AG04450 (cell line): Measurements from ENCODE around the gene FAAP20. TPM values are rescaled to one million over a fixed set of nuclear protein-coding genes. Genes with fewer than 3 reads are reported as not detected.

Experiments used
- CTCF ChIA-PET: fragments of 300-600, 350-600 bp; formaldehyde crosslinking; extraction: SDS; loops from one replicate; lab custom pipeline; 2022; ENCODE audit warnings: antibody characterized with exemption, inconsistent platforms; lab: Charles Lee
- POLR2A ChIA-PET: fragments of 350-600 bp; formaldehyde crosslinking; extraction: SDS; loops from one replicate; lab custom pipeline; 2021; ENCODE audit warnings: antibody characterized with exemption, inconsistent platforms; lab: Yijun Ruan, JAX
- DNase-seq: peaks from one replicate; pipeline ENCODE4 v3.0.0-alpha.2; 2011; ENCODE audit warnings: low read depth, low spot score
- H3K27ac ChIP-seq: one replicate; pipeline ENCODE4 v1.5.1; 2012; ENCODE audit warnings: low read depth, low read length, control low read depth
- H3K27me3 ChIP-seq: one replicate; pipeline ENCODE4 v1.6.0; 2012; ENCODE audit warnings: low read length; ENCODE audit not compliant: control insufficient read depth, insufficient read depth
- H3K4me3 ChIP-seq: 2 replicates; pipeline ENCODE4 v1.5.1; 2011; ENCODE audit warnings: mild to moderate bottlenecking, low read depth, low read length, control low read depth
- H3K9me3 ChIP-seq: 2 replicates; pipeline ENCODE4 v1.5.1; 2012; ENCODE audit warnings: low read length; ENCODE audit not compliant: control insufficient read depth, insufficient read depth
- polyA plus RNA-seq: library from polyadenylated mRNA; depleted of rRNA; stranded (reverse); fragments of >200 nt; gene quantifications from 2 replicates; pipeline ENCODE4 v1.2.3, GENCODE V29; 2011; rRNA removed
- TF ChIP-seq, protein P1 (sequence below): IDR thresholded peaks from 2 replicates; pipeline ENCODE4 v1.5.1; 2011; ENCODE audit warnings: low read depth, low read length, control low read depth, inconsistent platforms

The FAAP20 gene
- polyA plus RNA-seq, 1 experiment: 9.7 TPM

DNA sequence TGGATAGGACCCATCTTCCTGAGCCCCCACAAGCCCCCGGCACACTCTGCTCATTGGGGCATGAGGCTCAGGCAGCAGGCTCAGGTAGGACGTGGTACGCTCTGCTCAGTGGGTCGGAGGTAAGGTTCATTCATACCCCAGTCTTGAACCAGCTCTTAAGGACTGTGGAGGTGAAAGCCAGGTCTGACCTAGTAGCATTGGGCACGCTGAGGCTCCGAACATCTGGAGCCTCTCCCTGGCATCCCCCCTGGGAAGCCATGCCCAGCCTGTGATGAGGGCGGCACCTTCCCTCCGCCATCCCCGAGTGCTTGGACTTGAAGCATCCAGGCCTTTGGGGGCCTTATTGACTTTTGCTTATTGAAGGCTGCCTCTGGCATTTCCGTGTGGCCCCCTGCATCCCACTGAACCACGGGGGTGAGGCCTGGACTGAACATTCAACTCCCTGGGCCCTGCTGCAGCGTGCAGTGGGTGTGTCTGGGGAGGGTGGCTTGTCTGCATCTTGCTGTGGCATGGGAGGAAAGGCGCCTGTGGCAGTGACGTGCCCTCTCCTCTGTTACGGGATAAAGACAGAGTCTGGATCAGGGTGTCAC lies 50.0 kb downstream of the FAAP20 start:
- TF ChIP-seq, protein P1, sequence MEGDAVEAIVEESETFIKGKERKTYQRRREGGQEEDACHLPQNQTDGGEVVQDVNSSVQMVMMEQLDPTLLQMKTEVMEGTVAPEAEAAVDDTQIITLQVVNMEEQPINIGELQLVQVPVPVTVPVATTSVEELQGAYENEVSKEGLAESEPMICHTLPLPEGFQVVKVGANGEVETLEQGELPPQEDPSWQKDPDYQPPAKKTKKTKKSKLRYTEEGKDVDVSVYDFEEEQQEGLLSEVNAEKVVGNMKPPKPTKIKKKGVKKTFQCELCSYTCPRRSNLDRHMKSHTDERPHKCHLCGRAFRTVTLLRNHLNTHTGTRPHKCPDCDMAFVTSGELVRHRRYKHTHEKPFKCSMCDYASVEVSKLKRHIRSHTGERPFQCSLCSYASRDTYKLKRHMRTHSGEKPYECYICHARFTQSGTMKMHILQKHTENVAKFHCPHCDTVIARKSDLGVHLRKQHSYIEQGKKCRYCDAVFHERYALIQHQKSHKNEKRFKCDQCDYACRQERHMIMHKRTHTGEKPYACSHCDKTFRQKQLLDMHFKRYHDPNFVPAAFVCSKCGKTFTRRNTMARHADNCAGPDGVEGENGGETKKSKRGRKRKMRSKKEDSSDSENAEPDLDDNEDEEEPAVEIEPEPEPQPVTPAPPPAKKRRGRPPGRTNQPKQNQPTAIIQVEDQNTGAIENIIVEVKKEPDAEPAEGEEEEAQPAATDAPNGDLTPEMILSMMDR: no peak
- POLR2A ChIA-PET: no interaction called here
- CTCF ChIA-PET: no interaction called here

DNA sequence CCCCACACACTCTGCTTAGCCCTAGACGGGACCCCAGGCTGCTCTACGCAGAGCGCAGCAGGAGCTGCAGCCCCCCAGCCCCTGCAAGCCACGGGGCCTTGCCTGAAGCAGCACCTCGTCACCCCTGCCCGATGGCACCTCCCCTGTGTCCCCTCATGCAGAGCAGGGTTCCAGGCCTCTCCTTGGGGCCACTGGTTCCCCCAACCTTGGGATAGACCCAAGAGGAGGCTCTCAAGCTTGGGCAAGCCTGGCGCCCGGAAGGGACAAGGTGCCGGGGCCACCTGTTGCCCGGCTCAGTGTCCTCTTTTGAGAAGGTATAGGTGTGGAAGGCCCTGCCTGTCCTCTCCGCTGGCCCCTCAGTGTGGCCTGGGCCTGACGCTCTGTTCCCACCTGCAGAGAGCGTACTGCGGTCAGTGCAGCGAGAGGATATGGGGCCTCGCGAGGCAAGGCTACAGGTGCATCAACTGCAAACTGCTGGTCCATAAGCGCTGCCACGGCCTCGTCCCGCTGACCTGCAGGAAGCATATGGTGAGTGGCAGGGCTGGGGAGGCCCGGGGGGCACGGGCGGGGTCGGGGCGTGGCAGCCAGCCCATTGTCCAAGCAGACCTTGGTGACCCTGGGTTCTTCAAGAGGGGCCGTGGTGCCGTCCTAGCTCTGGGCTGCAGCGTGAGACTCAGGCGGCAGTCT lies 50.6 kb downstream of the FAAP20 start:
- no peaks in the 10 kb centered on the region; the same call in 1 of the 2 replicates for H3K9me3 ChIP-seq
- no peak overlapping the region for H3K27ac ChIP-seq
- TF ChIP-seq, protein P1: no peak
- no peaks in the 10 kb centered on the region for H3K27me3 ChIP-seq
- no peak for DNase-seq
- no peak overlapping the region for H3K4me3 ChIP-seq
- ChIA-PET POLR2A (no interaction called here), CTCF (interaction anchor here (0.8 kb wide), 1 partner anchor 30 kb away, joined by 3 read pairs; no protein-coding TSS in a partner anchor)

More for the DNA sequence above, 50.0 kb downstream of the FAAP20 start:
- no peak overlapping the region for H3K27ac ChIP-seq
- DNase-seq: no peak
- no peaks in the 10 kb centered on the region; the same call in 1 of the 2 replicates for H3K9me3 ChIP-seq
- no peak overlapping the region for H3K4me3 ChIP-seq
- H3K27me3 ChIP-seq: no peaks in the 10 kb centered on the region

DNA sequence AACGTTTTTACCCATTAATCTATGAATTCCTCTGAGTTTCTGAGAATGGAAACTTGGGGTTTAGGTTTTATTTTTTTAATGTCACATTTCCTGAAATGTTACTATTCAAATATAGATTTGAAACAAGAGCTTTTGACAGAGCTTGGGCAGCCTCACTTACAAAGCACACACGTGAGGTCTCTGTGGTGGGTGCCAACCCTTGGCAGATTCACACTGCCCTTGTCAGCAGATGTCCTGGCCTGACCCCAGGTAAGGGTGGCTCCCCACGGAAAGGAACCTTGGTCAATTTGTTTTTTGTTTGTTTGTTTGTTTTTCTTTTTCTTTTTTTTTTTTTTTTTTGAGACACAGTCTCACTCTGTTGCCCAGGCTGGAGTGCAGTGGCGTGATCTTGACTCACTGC lies 53.5 kb downstream of the FAAP20 start:
- Histone ChIP-seq H3K27ac (no peak overlapping the region), H3K4me3 (no peak overlapping the region), H3K27me3 (peaks cover 6% of the 10 kb centered on the region), H3K9me3 (no peaks in the 10 kb centered on the region; the same call in 1 of the 2 replicates)
- DNase-seq: no peak
- TF ChIP-seq, protein P1: no peak
- POLR2A ChIA-PET: no interaction called here
- CTCF ChIA-PET: interaction anchor here (0.9 to 2.8 kb wide), 7 partner anchors 15 to 1350 kb away, joined by 3 to 26 read pairs (median 4); no protein-coding TSS in a partner anchor

Other genes starting within 250 kb of the FAAP20 start
- not detected in 2 replicates for gene CFAP74, start 191.0 kb downstream of the FAAP20 start, polyA plus RNA-seq
- not detected in 2 replicates for gene GABRD, start 175.4 kb downstream of the FAAP20 start, polyA plus RNA-seq
- gene PRKCZ, start 144.4 kb downstream of the FAAP20 start, polyA plus RNA-seq: 3.0 and 4.0 TPM in 2 replicates
- 6.7 and 9.0 TPM in 2 replicates for gene SKI, start 33.5 kb upstream of the FAAP20 start, polyA plus RNA-seq
- 3.0 and 3.6 TPM in 2 replicates for gene MORN1, start 196.8 kb upstream of the FAAP20 start, polyA plus RNA-seq
- gene RER1, start 197.1 kb upstream of the FAAP20 start, polyA plus RNA-seq: 312 and 324 TPM in 2 replicates
- gene PEX10, start 217.8 kb upstream of the FAAP20 start, polyA plus RNA-seq: 11.9 and 14.4 TPM in 2 replicates